ENCODE data around the gene SEMA6D.

DNA sequence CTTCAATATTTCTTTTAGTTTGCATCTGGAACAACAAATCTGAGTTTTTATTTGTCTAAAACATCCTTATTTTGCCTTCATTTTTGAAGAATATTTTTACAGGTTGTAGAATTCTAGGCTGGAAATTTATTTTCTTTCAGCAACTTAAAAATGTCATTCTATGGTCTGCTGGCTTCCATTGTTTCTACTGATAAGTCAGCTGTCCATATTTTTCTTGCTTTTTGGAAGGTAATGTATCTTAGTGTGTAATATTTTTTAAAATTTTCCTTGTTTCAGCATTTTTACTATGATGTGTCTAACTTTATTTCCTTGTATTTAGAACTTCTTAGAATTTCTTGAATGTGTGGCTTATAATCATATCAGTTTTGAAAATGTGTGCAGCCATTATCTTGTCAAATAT lies 37.0 kb downstream of the SEMA6D start:
- TF ChIP-seq, protein P1, sequence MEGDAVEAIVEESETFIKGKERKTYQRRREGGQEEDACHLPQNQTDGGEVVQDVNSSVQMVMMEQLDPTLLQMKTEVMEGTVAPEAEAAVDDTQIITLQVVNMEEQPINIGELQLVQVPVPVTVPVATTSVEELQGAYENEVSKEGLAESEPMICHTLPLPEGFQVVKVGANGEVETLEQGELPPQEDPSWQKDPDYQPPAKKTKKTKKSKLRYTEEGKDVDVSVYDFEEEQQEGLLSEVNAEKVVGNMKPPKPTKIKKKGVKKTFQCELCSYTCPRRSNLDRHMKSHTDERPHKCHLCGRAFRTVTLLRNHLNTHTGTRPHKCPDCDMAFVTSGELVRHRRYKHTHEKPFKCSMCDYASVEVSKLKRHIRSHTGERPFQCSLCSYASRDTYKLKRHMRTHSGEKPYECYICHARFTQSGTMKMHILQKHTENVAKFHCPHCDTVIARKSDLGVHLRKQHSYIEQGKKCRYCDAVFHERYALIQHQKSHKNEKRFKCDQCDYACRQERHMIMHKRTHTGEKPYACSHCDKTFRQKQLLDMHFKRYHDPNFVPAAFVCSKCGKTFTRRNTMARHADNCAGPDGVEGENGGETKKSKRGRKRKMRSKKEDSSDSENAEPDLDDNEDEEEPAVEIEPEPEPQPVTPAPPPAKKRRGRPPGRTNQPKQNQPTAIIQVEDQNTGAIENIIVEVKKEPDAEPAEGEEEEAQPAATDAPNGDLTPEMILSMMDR (optimal IDR thresholded peaks at IDR 0.05 in 1 of 3, IDR thresholded peaks at IDR 0.05 in 1 of 3, conservative IDR thresholded peaks at IDR 0.05 in 1 of 3; ENCODE audit: extremely low read depth in 1 of 3, insufficient read depth in 2 of 3, low read length in 3 of 3): no peak
- no peak for TF ChIP-seq EZH2 (IDR thresholded peaks at IDR 0.05; ENCODE audit: low read length)
